IPS DF 6.9 (cell line): ENCODE measurements around the gene KRTAP5-6.

Experiments
- DNase-seq: peaks from one replicate; pipeline ENCODE4 v3.0.0-alpha.2; 2013; ENCODE audit warnings: low read depth, low spot score
- H3K27ac ChIP-seq: one replicate; pipeline ENCODE4 v1.5.1; 2013; ENCODE audit warnings: low read length, control low read depth
- H3K27me3 ChIP-seq: 2 replicates; pipeline ENCODE4 v1.6.1; 2013; ENCODE audit warnings: mild to moderate bottlenecking, low read length; ENCODE audit not compliant: control insufficient read depth, insufficient read depth
- H3K36me3 ChIP-seq: 2 replicates; pipeline ENCODE4 v1.6.1; 2013; ENCODE audit warnings: low read length; ENCODE audit not compliant: control insufficient read depth, insufficient read depth
- H3K4me1 ChIP-seq: 2 replicates; pipeline ENCODE4 v1.6.1; 2013; ENCODE audit warnings: low read length; ENCODE audit not compliant: control insufficient read depth, insufficient read depth
- H3K4me3 ChIP-seq: 2 replicates; pipeline ENCODE4 v1.5.1; 2013; ENCODE audit warnings: mild to moderate bottlenecking, low read length
- H3K9me3 ChIP-seq: 2 replicates; pipeline ENCODE4 v1.6.1; 2013; ENCODE audit warnings: low read length, inconsistent platforms; ENCODE audit not compliant: control insufficient read depth, insufficient read depth
- WGBS: extraction: QIAGEN DNeasy Blood & Tissue Kit; methylation state at CpG from one replicate; pipeline ENCODE4 v1.1.7; 2013; ENCODE audit warnings: mixed read lengths, missing lambda C conversion rate; ENCODE audit not compliant: insufficient read length, insufficient coverage; 5-methylcytosine and 5-hydroxymethylcytosine counted together

KRTAP5-6 gene

GRCh38 chr11:1744137-1744886 lies 47.3 kb downstream of the KRTAP5-6 start:
- no CpG with 5 or more reads among the region's 23 CpGs for whole genome bisulfite sequencing
- Histone ChIP-seq H3K27ac (no peak overlapping the region), H3K9me3 (no peaks in the 10 kb centered on the region), H3K27me3 (peaks cover 11% of the 10 kb centered on the region), H3K36me3 (no peaks in the 10 kb centered on the region), H3K4me1 (peaks cover 2% of the 10 kb centered on the region; the same call in 1 of the 2 replicates), H3K4me3 (no peak overlapping the region)
- no peak for DNase-seq

DNA sequence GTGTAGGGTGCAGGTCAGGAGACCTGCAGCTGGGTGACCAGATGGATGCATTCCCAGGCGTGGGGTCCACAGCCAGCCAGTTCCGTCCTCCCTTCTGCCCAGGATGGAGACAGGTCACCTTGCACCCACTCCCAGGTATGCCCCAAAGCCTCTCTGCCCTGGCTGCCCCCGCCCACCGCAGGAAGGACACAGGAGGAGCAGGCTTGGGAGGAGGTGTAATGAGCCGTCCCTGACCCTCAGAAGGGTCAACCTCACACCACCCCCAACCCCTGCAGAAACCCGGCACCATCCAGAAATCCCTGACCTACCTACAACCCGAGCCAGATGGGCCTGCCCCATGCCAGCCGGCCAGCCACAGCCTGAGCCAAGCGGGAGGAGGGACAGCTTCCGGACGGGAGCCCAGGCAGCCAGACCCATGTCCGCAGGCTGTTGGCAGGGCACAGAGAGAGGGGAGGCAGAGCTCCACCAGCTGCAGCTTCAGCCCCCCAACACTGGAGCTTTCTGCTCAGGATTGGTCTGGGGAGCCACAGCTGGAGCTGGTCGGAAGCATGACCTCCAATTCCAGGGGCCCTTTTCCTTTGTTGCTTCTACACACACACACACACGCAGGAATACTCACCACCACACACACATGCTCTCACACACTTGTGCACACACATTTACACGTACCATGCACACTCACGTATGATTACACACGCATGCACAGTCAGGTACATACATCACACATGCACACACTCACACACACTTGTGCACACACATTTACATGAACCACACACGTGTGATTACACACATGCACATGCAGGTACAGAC lies 48.1 kb downstream of the KRTAP5-6 start:
- Histone ChIP-seq H3K36me3 (no peaks in the 10 kb centered on the region), H3K9me3 (no peaks in the 10 kb centered on the region), H3K27me3 (peaks cover 14% of the 10 kb centered on the region), H3K4me1 (peaks cover 2% of the 10 kb centered on the region; the same call in 1 of the 2 replicates), H3K27ac (no peak overlapping the region), H3K4me3 (no peak overlapping the region)
- WGBS = no CpG with 5 or more reads among the region's 18 CpGs
- DNase-seq = no peak

GRCh38 chr11:1745701-1746320 lies 48.8 kb downstream of the KRTAP5-6 start:
- no peak overlapping the region for H3K27ac ChIP-seq
- H3K27me3 ChIP-seq = peaks cover 14% of the 10 kb centered on the region
- H3K36me3 ChIP-seq = no peaks in the 10 kb centered on the region
- no peak overlapping the region for H3K4me3 ChIP-seq
- H3K4me1 ChIP-seq = peaks cover 2% of the 10 kb centered on the region; the same call in 1 of the 2 replicates
- DNase-seq = no peak
- no CpG with 5 or more reads among the region's 14 CpGs for WGBS
- no peaks in the 10 kb centered on the region for H3K9me3 ChIP-seq

DNA sequence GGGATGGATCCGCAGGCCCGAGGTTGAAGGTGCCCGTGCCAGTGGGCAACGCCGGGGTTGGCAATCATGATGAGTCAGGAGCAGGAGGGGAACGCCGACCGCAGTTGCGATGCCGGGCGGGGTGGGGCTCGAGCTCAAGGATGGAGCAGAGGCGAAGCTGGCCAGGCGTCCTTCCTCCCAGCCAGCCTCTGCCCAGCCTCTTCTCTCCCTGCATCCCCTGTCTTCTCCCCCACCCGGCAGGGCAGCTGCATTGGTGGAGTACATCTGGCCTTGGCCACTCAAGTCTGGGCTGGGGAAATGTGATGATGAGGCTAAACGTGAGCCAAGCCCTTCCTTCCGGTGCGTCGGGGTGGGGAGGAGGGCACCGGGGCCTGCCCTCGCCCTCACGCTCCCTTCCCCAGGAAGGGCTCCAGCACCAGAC lies 49.5 kb downstream of the KRTAP5-6 start:
- Histone ChIP-seq H3K4me1 (peaks cover 2% of the 10 kb centered on the region; the same call in 1 of the 2 replicates), H3K4me3 (no peak overlapping the region), H3K27me3 (peaks cover 14% of the 10 kb centered on the region), H3K27ac (no peak overlapping the region), H3K9me3 (no peaks in the 10 kb centered on the region), H3K36me3 (no peaks in the 10 kb centered on the region)
- no CpG with 5 or more reads among the region's 22 CpGs for WGBS
- no peak for DNase-seq

DNA sequence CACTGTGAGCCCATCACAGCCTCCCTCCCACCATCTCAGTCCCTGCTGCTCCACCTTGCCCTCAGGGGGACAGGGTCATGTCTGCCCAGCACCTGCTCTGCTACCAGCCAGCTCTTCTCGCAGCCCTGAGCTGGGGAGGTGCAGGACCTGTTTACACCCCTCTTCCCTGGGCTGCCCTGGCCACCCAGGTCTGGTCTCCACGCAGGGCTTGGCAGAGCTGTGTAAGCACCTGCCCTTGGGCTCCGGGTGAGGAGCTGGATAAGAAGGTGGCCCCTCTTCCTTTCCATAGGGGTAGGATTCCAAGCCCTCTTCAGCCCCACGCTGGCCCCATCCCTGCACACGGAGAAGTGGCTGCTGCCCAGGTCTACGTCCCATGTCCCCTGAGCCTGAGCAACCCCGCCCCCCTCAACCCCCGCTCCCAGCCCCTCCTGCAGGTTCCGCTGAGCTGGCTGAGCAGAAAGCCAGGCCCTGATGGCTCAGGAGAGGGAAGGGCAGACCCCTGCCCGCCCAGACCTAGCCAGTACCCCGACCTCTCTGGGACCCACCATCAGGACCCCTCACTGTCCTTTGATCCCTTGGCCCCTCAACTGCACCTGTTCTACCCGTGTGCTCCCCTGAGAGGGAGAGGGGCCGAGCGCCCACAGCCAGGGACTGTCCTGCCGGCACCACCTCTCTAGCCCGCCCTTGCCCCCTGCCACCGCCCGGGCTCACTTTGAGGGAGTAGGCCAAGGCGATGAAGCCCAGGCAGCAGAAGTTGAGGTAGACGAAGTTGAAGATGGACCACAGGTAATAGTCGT lies 50.2 kb downstream of the KRTAP5-6 start:
- Histone ChIP-seq H3K27ac (no peak overlapping the region), H3K4me1 (peaks cover 2% of the 10 kb centered on the region; the same call in 1 of the 2 replicates), H3K36me3 (no peaks in the 10 kb centered on the region), H3K27me3 (peaks cover 14% of the 10 kb centered on the region), H3K4me3 (no peak overlapping the region), H3K9me3 (no peaks in the 10 kb centered on the region)
- DNase-seq = no peak
- WGBS = no CpG with 5 or more reads among the region's 21 CpGs
